Measurements from ENCODE around the gene CCR9. TPM values are rescaled to one million over a fixed set of nuclear protein-coding genes. Genes with fewer than 3 reads are reported as not detected.

Gene CCR9
- total and polyA plus RNA-seq, 2 experiments from 2014 or later, result not detected

GRCh38 chr3:45865563-45865962 is 20.8 kb upstream of the CCR9 start:
- no peak for DNase-seq
- Histone ChIP-seq H3K9me2 (ENCODE audit: insufficient read depth) (no peaks in the 10 kb centered on the region), H4K20me1 (ENCODE audit: insufficient read depth) (no peaks in the 10 kb centered on the region), H3K27me3 (replicated peaks; ENCODE audit: insufficient read depth) (peaks cover 33% of the 10 kb centered on the region; the same call in 1 of the 2 replicates), H3K79me2 (ENCODE audit: insufficient read depth) (no peaks in the 10 kb centered on the region), H3K4me1 (ENCODE audit: insufficient read depth) (no peaks in the 10 kb centered on the region), H3K4me3 (no peak overlapping the region), H3F3A (ENCODE audit: insufficient read depth) (no peaks in the 10 kb centered on the region), H3K9ac (no peak overlapping the region), H2AFZ (no peak overlapping the region), H3K36me3 (ENCODE audit: low read depth) (no peaks in the 10 kb centered on the region), H3K27ac (no peak overlapping the region), H3K4me2 (ENCODE audit: unreplicated experiment) (no peak overlapping the region), H3K9me3 (ENCODE audit: low read depth) (no peaks in the 10 kb centered on the region)
- TF ChIP-seq EZH2phosphoT487 (IDR thresholded peaks at IDR 0.05; ENCODE audit: insufficient read depth, low read depth) (no peak), EZH2 (IDR thresholded peaks at IDR 0.05; ENCODE audit: insufficient read depth, poor library complexity, severe bottlenecking) (no peak)
- in situ Hi-C loops (cut with MboI), result no loop called here
- 72 to 73% methylated on average over 6 of the region's 6 CpGs for WGBS, 2 experiments (ENCODE audit: low coverage in 1 of 2, low lambda C conversion rate in 2 of 2, missing lambda C conversion rate in 2 of 2)

GRCh38 chr3:45868213-45868612 is 18.1 kb upstream of the CCR9 start:
- H3K4me2 ChIP-seq (ENCODE audit: unreplicated experiment), result no peak overlapping the region
- WGBS, 2 experiments (ENCODE audit: low coverage in 1 of 2, low lambda C conversion rate in 2 of 2, missing lambda C conversion rate in 2 of 2), result 15 to 23% methylated on average over 2 of the region's 2 CpGs
- H4K20me1 ChIP-seq (ENCODE audit: insufficient read depth), result no peaks in the 10 kb centered on the region
- DNase-seq, result no peak
- no peaks in the 10 kb centered on the region for H3K79me2 ChIP-seq (ENCODE audit: insufficient read depth)
- H3F3A ChIP-seq (ENCODE audit: insufficient read depth), result no peaks in the 10 kb centered on the region
- H3K4me1 ChIP-seq (ENCODE audit: insufficient read depth), result no peaks in the 10 kb centered on the region
- H3K36me3 ChIP-seq (ENCODE audit: low read depth), result no peaks in the 10 kb centered on the region
- H3K27me3 ChIP-seq (replicated peaks; ENCODE audit: insufficient read depth), result peaks cover 38% of the 10 kb centered on the region
- no peak for TF ChIP-seq EZH2 (IDR thresholded peaks at IDR 0.05; ENCODE audit: insufficient read depth, poor library complexity, severe bottlenecking)
- TF ChIP-seq EZH2phosphoT487 (IDR thresholded peaks at IDR 0.05; ENCODE audit: insufficient read depth, low read depth), result no peak
- no peaks in the 10 kb centered on the region for H3K9me2 ChIP-seq (ENCODE audit: insufficient read depth)
- no peak overlapping the region for H2AFZ ChIP-seq
- H3K4me3 ChIP-seq, result no peak overlapping the region
- no peak overlapping the region for H3K9ac ChIP-seq
- no peak overlapping the region for H3K27ac ChIP-seq
- H3K9me3 ChIP-seq (ENCODE audit: low read depth), result no peaks in the 10 kb centered on the region
- in situ Hi-C loops (cut with MboI), result no loop called here

- H3K27ac ChIP-seq, result no peak overlapping the region
- WGBS, 2 experiments (ENCODE audit: low coverage in 1 of 2, low lambda C conversion rate in 2 of 2, missing lambda C conversion rate in 2 of 2), result 30 to 36% methylated on average over 2 of the region's 2 CpGs
- H2AFZ ChIP-seq, result no peak overlapping the region
- H3K9me3 ChIP-seq (ENCODE audit: low read depth), result no peaks in the 10 kb centered on the region
- TF ChIP-seq EZH2 (IDR thresholded peaks at IDR 0.05; ENCODE audit: insufficient read depth, poor library complexity, severe bottlenecking) (no peak), EZH2phosphoT487 (IDR thresholded peaks at IDR 0.05; ENCODE audit: insufficient read depth, low read depth) (no peak)
- no peak overlapping the region for H3K4me3 ChIP-seq
- H3K36me3 ChIP-seq (ENCODE audit: low read depth), result no peaks in the 10 kb centered on the region
- H3K4me1 ChIP-seq (ENCODE audit: insufficient read depth), result no peaks in the 10 kb centered on the region
- H3K27me3 ChIP-seq (replicated peaks; ENCODE audit: insufficient read depth), result peaks cover 38% of the 10 kb centered on the region
- H3K9ac ChIP-seq, result no peak overlapping the region
- H3K4me2 ChIP-seq (ENCODE audit: unreplicated experiment), result no peak overlapping the region
- DNase-seq, result no peak
- no peaks in the 10 kb centered on the region for H3F3A ChIP-seq (ENCODE audit: insufficient read depth)
- H3K9me2 ChIP-seq (ENCODE audit: insufficient read depth), result no peaks in the 10 kb centered on the region
- no peaks in the 10 kb centered on the region for H3K79me2 ChIP-seq (ENCODE audit: insufficient read depth)
- in situ Hi-C loops (cut with MboI), result no loop called here
- H4K20me1 ChIP-seq (ENCODE audit: insufficient read depth), result no peaks in the 10 kb centered on the region
These were observed 17.7 kb upstream of the CCR9 start for GRCh38 chr3:45868650-45869049.

- DNase-seq, result no peak
- Histone ChIP-seq H3K4me3 (no peak overlapping the region), H3K79me2 (ENCODE audit: insufficient read depth) (no peaks in the 10 kb centered on the region), H3F3A (ENCODE audit: insufficient read depth) (no peaks in the 10 kb centered on the region), H3K4me1 (ENCODE audit: insufficient read depth) (no peaks in the 10 kb centered on the region), H4K20me1 (ENCODE audit: insufficient read depth) (no peaks in the 10 kb centered on the region), H3K27ac (no peak overlapping the region), H3K9me2 (ENCODE audit: insufficient read depth) (no peaks in the 10 kb centered on the region), H3K9me3 (ENCODE audit: low read depth) (no peaks in the 10 kb centered on the region), H3K36me3 (ENCODE audit: low read depth) (no peaks in the 10 kb centered on the region), H3K4me2 (ENCODE audit: unreplicated experiment) (no peak overlapping the region), H3K27me3 (replicated peaks; ENCODE audit: insufficient read depth) (peaks cover 38% of the 10 kb centered on the region), H2AFZ (no peak overlapping the region), H3K9ac (no peak overlapping the region)
- TF ChIP-seq EZH2 (IDR thresholded peaks at IDR 0.05; ENCODE audit: insufficient read depth, poor library complexity, severe bottlenecking), result no peak
- TF ChIP-seq EZH2phosphoT487 (IDR thresholded peaks at IDR 0.05; ENCODE audit: insufficient read depth, low read depth), result no peak
- WGBS, 2 experiments (ENCODE audit: low coverage in 1 of 2, low lambda C conversion rate in 2 of 2, missing lambda C conversion rate in 2 of 2), result 20 to 25% methylated on average over 3 of the region's 3 CpGs
- in situ Hi-C loops (cut with MboI), result no loop called here
These were observed 16.7 kb upstream of the CCR9 start for GRCh38 chr3:45869638-45870037.

- H3K79me2 ChIP-seq (ENCODE audit: insufficient read depth), result no peaks in the 10 kb centered on the region
- no peaks in the 10 kb centered on the region for H3K9me3 ChIP-seq (ENCODE audit: low read depth)
- no peak for TF ChIP-seq EZH2 (IDR thresholded peaks at IDR 0.05; ENCODE audit: insufficient read depth, poor library complexity, severe bottlenecking)
- no peak for TF ChIP-seq EZH2phosphoT487 (IDR thresholded peaks at IDR 0.05; ENCODE audit: insufficient read depth, low read depth)
- no peak overlapping the region for H3K27ac ChIP-seq
- H2AFZ ChIP-seq, result no peak overlapping the region
- H3K36me3 ChIP-seq (ENCODE audit: low read depth), result no peaks in the 10 kb centered on the region
- DNase-seq, result no peak
- H3K9ac ChIP-seq, result no peak overlapping the region
- in situ Hi-C loops (cut with MboI), result no loop called here
- peaks cover 34% of the 10 kb centered on the region for H3K27me3 ChIP-seq (replicated peaks; ENCODE audit: insufficient read depth)
- 53 to 54% methylated on average over 4 of the region's 4 CpGs for WGBS, 2 experiments (ENCODE audit: low coverage in 1 of 2, low lambda C conversion rate in 2 of 2, missing lambda C conversion rate in 2 of 2)
- no peak overlapping the region for H3K4me2 ChIP-seq (ENCODE audit: unreplicated experiment)
- H3K4me3 ChIP-seq, result no peak overlapping the region
- H3K4me1 ChIP-seq (ENCODE audit: insufficient read depth), result no peaks in the 10 kb centered on the region
- H3F3A ChIP-seq (ENCODE audit: insufficient read depth), result no peaks in the 10 kb centered on the region
- H3K9me2 ChIP-seq (ENCODE audit: insufficient read depth), result no peaks in the 10 kb centered on the region
- H4K20me1 ChIP-seq (ENCODE audit: insufficient read depth), result no peaks in the 10 kb centered on the region
These were observed 16.2 kb upstream of the CCR9 start for GRCh38 chr3:45870099-45870498.

All from GM23248 (cell line).